ENCODE results near the gene SDHAF1.
"Not testable (repeated sequence)": the region's sequence is repeated elsewhere in the genome, so short reads cannot be mapped to it uniquely, and the experiment has no call there.

Gene SDHAF1

DNA sequence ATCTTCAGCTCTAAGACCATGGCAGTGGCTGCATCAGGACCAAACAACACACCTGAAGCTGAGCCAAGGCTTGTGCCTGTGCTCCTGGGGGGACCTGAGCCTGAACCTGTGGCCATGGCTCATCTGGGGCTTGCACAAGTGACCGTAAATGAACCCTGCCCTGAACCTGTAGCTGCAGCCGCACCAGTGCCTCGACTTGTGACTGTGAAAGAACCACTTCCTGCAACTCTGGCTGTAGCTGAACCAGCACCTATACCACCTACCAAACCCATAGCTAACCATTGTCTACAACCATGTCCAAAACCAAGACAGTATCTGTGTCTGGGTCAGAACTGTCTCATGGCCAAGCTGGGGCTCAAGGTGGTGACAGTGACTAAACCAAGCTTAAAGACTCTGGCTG is 28.2 kb upstream of the SDHAF1 start:
- Histone ChIP-seq H3K36me3 (ENCODE audit: control insufficient read depth, insufficient read depth, low read length) (no peaks in the 10 kb centered on the region), H3K4me1 (ENCODE audit: control insufficient read depth, insufficient read depth, low read length, poor library complexity, severe bottlenecking) (no peaks in the 10 kb centered on the region), H3K9me3 (ENCODE audit: control insufficient read depth, low read length) (no peaks in the 10 kb centered on the region), H3K27ac (ENCODE audit: low read depth, low read length, severe bottlenecking) (no peak overlapping the region), H3K4me3 (ENCODE audit: extremely low read depth, insufficient read depth, low read length, poor library complexity, severe bottlenecking) (no peak overlapping the region)
- WGBS, 2 experiments (ENCODE audit: insufficient coverage in 2 of 2), result 83 to 86% methylated on average over 3 of the region's 3 CpGs

DNA sequence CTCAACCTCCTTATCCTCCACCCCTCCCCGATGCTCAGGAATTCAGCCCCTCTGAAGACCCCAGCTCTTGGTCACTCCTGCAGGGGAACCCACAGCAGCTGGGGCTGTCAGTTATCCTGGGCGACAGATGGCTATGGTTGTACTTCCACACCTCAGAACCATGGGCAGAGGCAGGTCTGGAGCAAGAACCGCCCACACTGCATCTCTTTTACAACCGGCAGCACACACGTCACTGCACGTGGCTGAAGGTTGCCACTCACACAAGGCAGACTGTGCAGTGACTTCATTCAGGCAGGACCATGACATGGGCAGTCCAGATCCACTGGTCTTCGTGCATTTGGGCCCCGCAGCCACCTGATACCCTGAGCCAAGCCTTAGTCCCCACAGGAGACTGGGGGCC is 21.5 kb upstream of the SDHAF1 start:
- Histone ChIP-seq H3K4me3 (ENCODE audit: extremely low read depth, insufficient read depth, low read length, poor library complexity, severe bottlenecking) (no peak overlapping the region), H3K36me3 (ENCODE audit: control insufficient read depth, insufficient read depth, low read length) (no peaks in the 10 kb centered on the region), H3K27ac (ENCODE audit: low read depth, low read length, severe bottlenecking) (no peak overlapping the region), H3K9me3 (ENCODE audit: control insufficient read depth, low read length) (no peaks in the 10 kb centered on the region), H3K4me1 (ENCODE audit: control insufficient read depth, insufficient read depth, low read length, poor library complexity, severe bottlenecking) (no peaks in the 10 kb centered on the region)
- 50 to 51% methylated on average over 8 of the region's 8 CpGs for WGBS, 2 experiments (ENCODE audit: insufficient coverage in 2 of 2)

DNA sequence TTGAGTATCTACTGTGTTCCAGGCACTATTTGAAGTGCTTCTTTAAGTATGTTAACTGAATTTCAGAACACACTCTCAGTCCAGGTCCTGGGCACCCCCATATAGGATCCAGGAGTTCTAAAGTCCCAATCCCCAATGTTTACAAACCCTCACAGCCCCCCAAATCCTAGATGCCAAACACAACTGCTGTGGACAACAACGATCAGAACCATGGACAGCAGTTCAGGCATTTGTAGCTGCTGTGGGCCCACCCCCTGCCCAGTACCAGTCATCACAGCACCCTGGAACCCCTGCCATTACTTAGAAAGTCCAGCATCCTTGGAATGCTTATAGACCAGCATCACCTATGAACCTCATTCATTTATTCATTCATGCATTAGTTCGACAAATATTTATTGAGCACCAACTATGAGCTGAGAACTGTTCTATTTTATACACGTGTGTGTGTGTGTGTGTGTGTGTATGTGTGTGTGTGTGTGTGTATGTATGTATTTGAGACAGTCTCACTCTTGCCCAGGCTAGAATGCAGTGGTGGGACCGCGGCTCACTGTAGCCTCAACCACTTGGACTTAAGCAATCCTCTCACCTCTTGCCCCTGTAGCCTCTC is 19.3 kb upstream of the SDHAF1 start:
- H3K4me3 ChIP-seq (ENCODE audit: extremely low read depth, insufficient read depth, low read length, poor library complexity, severe bottlenecking), result no peak overlapping the region
- 0 to 6% methylated on average over 1 of the region's 5 CpGs for WGBS, 2 experiments (ENCODE audit: insufficient coverage in 2 of 2)
- no peaks in the 10 kb centered on the region for H3K36me3 ChIP-seq (ENCODE audit: control insufficient read depth, insufficient read depth, low read length)
- H3K27ac ChIP-seq (ENCODE audit: low read depth, low read length, severe bottlenecking), result no peak overlapping the region
- H3K9me3 ChIP-seq (ENCODE audit: control insufficient read depth, low read length), result no peaks in the 10 kb centered on the region
- no peaks in the 10 kb centered on the region for H3K4me1 ChIP-seq (ENCODE audit: control insufficient read depth, insufficient read depth, low read length, poor library complexity, severe bottlenecking)

DNA sequence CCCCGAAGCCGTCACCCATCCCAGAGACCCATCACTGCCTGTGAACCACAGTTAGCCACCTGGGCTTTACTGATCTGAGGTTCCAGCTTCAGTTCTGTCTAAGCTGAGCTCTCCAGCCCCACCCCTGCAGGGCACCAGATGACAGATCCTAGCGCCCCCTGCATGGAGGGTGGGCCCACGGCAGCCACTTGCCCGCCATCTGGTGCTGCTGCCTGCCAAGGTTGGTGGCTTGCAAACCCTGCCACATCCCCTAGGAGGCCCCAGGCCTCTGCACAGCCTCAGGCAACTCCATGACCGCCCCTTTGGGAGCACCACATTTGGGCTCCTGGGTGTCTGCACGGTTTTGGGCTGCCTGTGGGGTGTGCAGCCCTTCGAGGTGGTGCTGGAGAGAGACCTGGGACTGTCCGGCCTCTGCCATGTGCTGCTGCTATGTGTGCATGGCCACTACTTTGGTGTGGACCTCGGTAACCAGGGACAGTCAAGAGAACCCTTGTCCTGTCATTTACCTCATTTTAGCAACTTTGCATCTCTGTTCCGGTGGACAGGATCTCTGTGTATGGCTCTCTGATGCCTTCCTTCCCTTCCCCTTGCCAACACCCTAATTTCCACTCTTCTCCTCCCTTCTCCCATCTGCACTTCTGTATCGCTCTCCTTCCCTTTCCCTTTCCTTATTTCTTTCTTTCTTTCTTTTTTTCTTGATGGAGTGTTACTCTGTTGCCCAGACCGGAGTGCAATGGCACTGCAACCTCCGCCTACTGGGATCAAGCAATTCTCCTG is 17.4 kb upstream of the SDHAF1 start:
- H3K27ac ChIP-seq (ENCODE audit: low read depth, low read length, severe bottlenecking), result no peak overlapping the region
- 57 to 66% methylated on average over 11 to 14 of the region's 14 CpGs for WGBS, 2 experiments (ENCODE audit: insufficient coverage in 2 of 2)
- no peaks in the 10 kb centered on the region for H3K4me1 ChIP-seq (ENCODE audit: control insufficient read depth, insufficient read depth, low read length, poor library complexity, severe bottlenecking)
- H3K9me3 ChIP-seq (ENCODE audit: control insufficient read depth, low read length), result no peaks in the 10 kb centered on the region
- H3K36me3 ChIP-seq (ENCODE audit: control insufficient read depth, insufficient read depth, low read length), result no peaks in the 10 kb centered on the region
- no peak overlapping the region for H3K4me3 ChIP-seq (ENCODE audit: extremely low read depth, insufficient read depth, low read length, poor library complexity, severe bottlenecking)

DNA sequence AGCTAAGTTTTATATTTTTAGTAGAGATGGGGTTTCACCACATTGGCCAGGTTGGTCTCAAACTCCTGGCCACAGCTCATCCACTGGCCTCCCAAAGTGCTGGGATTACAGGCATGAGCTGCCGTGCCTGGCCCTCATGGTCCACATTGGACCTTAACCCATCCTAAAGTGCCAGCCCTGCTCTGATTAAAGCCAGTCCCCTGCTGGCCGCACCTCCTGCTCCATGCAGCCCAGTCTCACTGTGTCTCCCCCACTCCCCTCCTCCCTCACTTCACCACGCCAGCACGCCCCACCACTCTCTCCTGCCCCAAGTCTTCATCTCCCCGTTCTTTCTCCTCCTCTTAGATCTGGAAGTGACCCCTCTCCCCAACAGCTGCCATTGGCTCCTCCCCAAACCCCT is 16.7 kb upstream of the SDHAF1 start:
- WGBS, 2 experiments (ENCODE audit: insufficient coverage in 2 of 2), result 65 to 75% methylated on average over 3 to 5 of the region's 5 CpGs
- no peak overlapping the region for H3K27ac ChIP-seq (ENCODE audit: low read depth, low read length, severe bottlenecking)
- no peaks in the 10 kb centered on the region for H3K4me1 ChIP-seq (ENCODE audit: control insufficient read depth, insufficient read depth, low read length, poor library complexity, severe bottlenecking)
- no peaks in the 10 kb centered on the region for H3K36me3 ChIP-seq (ENCODE audit: control insufficient read depth, insufficient read depth, low read length)
- H3K4me3 ChIP-seq (ENCODE audit: extremely low read depth, insufficient read depth, low read length, poor library complexity, severe bottlenecking), result no peak overlapping the region
- no peaks in the 10 kb centered on the region for H3K9me3 ChIP-seq (ENCODE audit: control insufficient read depth, low read length)

DNA sequence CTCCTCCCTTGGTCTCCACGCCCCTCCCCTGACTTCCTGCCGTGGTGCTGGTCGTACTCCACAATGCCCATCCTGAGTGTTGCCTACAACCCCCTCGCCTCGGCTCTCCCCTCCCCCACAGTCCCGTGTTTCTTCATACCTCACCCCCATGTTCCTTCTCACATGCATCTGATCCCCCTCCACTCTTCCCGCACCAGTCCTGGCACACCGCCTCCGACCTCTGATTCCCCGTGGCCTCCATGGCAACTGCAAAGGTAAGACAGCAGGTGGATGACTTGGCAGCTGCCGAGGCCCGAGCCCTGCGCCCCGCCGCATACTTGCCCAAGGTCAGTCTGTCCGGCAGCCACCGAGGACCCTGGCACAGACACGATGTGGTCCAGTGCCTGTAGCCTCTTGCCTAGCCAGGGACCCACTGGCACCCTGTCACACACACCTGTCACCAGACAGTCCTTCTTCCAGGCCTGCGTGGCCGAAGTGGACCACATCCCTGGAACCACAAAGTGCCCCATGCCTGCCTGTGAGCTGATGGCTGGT is 16.1 kb upstream of the SDHAF1 start:
- no peak overlapping the region for H3K4me3 ChIP-seq (ENCODE audit: extremely low read depth, insufficient read depth, low read length, poor library complexity, severe bottlenecking)
- H3K36me3 ChIP-seq (ENCODE audit: control insufficient read depth, insufficient read depth, low read length), result no peaks in the 10 kb centered on the region
- H3K27ac ChIP-seq (ENCODE audit: low read depth, low read length, severe bottlenecking), result no peak overlapping the region
- H3K9me3 ChIP-seq (ENCODE audit: control insufficient read depth, low read length), result no peaks in the 10 kb centered on the region
- 70 to 77% methylated on average over 17 to 20 of the region's 20 CpGs for WGBS, 2 experiments (ENCODE audit: insufficient coverage in 2 of 2)
- H3K4me1 ChIP-seq (ENCODE audit: control insufficient read depth, insufficient read depth, low read length, poor library complexity, severe bottlenecking), result no peaks in the 10 kb centered on the region

DNA sequence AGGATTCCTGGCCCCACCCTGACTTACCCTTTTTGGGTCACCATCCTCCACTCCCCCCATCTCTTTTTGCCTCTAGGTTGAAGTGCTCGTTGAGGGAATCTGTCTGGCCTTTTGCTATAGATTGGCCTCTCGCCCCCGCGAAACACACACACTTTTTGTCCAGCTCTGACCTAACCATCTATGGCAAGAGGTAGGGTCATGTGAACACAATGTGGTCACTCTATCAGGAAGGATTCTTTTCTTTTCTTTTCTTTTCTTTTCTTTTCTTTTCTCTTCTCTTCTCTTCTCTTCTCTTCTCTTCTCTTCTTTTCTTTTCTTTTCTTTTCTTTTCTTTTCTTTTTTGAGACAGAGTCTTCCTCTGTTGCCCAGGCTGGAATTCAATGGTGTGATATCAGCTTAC is 14.0 kb upstream of the SDHAF1 start:
- H3K27ac ChIP-seq (ENCODE audit: low read depth, low read length, severe bottlenecking); H3K4me3 ChIP-seq (ENCODE audit: extremely low read depth, insufficient read depth, low read length, poor library complexity, severe bottlenecking); H3K36me3 ChIP-seq (ENCODE audit: control insufficient read depth, insufficient read depth, low read length); H3K9me3 ChIP-seq (ENCODE audit: control insufficient read depth, low read length); H3K4me1 ChIP-seq (ENCODE audit: control insufficient read depth, insufficient read depth, low read length, poor library complexity, severe bottlenecking): not testable (repeated sequence)
- WGBS, 2 experiments (ENCODE audit: insufficient coverage in 2 of 2), result 80 to 86% methylated on average over 3 to 4 of the region's 4 CpGs

DNA sequence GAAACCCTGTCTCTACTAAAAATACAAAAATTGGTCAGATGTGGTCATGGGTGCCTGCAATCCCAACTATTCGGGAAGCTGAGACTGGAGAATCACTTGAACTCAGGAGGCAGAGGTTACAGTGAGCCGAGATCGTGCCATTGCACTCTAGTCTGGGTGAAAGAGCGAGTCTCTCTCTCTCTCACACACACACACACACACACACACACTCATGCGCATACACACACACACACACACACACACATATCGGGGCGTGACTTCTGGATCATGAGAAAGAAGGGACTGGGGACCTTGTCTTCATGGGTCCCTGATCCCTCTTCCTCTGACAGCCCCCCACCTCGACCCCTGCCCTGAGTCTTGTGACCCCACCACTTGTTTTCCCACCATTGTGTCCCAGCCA is 11.8 kb upstream of the SDHAF1 start:
- no peak overlapping the region for H3K4me3 ChIP-seq (ENCODE audit: extremely low read depth, insufficient read depth, low read length, poor library complexity, severe bottlenecking)
- 62 to 69% methylated on average over 4 to 5 of the region's 8 CpGs for WGBS, 2 experiments (ENCODE audit: insufficient coverage in 2 of 2)
- no peaks in the 10 kb centered on the region for H3K4me1 ChIP-seq (ENCODE audit: control insufficient read depth, insufficient read depth, low read length, poor library complexity, severe bottlenecking)
- no peaks in the 10 kb centered on the region for H3K9me3 ChIP-seq (ENCODE audit: control insufficient read depth, low read length)
- H3K36me3 ChIP-seq (ENCODE audit: control insufficient read depth, insufficient read depth, low read length), result no peaks in the 10 kb centered on the region
- no peak overlapping the region for H3K27ac ChIP-seq (ENCODE audit: low read depth, low read length, severe bottlenecking)

DNA sequence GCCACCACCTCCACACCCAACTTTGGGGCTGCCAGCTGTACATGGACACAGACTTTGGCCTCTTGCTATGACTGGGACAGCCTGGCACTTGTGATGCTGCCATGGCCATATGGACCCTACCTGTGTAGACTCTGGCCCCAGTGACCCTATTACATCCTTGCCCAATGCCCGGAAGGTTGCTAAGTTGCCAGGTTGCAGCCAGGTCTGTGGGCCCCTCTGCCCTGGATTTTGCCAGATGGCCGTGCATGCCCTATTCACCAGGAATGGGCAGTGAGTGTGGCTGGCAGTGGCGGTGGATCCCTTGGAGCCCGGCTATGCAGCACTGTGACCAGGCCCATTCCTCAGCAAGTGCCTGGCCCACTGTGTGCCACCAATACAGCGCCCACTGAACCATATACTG is 8.9 kb upstream of the SDHAF1 start:
- Histone ChIP-seq H3K27ac (ENCODE audit: low read depth, low read length, severe bottlenecking) (no peak overlapping the region), H3K4me3 (ENCODE audit: extremely low read depth, insufficient read depth, low read length, poor library complexity, severe bottlenecking) (no peak overlapping the region), H3K36me3 (ENCODE audit: control insufficient read depth, insufficient read depth, low read length) (no peaks in the 10 kb centered on the region), H3K9me3 (ENCODE audit: control insufficient read depth, low read length) (no peaks in the 10 kb centered on the region), H3K4me1 (ENCODE audit: control insufficient read depth, insufficient read depth, low read length, poor library complexity, severe bottlenecking) (no peaks in the 10 kb centered on the region)
- 78 to 86% methylated on average over 5 of the region's 5 CpGs for WGBS, 2 experiments (ENCODE audit: insufficient coverage in 2 of 2)

DNA sequence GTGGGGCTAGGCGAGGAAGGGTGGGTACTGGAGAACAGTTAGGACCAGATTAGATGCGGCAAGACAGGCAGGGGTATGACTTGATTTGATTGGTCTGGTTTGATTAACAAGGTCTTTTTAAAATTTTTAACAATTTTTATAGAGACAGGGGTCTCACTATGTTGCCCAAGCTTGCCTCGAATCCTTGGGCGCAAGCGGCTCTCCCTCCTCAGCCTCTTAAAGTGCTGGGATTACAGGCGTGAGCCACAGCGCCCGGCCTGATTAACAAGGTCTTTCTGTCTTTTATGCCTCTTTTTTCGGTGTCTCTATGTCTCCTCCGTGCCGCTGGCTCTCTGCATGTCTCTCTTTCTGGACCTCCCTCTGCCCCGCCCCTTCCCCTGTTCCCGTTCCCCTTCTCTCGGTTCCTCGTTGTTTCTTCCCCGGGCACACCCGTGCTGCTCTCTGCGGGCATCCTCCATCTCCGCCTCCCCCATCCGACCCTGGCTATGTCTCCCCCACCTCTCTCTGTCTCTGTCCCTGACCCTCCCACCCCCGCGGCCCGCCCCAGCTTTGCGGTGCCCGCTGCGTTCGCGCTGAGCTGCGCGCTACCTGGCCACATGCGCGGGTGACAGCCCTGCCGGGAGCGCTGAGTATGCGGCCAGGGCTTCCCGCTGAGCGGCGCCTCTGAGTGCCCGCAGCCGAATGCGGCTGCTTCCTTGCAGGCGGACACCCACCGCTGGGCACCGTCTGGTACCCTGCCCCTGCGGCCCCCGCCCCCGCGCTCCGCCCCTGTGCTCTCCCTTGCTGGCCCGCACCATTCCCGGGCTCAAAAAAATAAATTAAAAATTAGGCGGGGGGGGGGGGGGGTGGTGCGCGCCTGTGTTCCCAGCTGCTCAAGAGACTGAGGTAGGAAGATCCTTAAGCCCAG is 8.1 kb upstream of the SDHAF1 start:
- Histone ChIP-seq H3K4me1 (ENCODE audit: control insufficient read depth, insufficient read depth, low read length, poor library complexity, severe bottlenecking) (no peaks in the 10 kb centered on the region), H3K27ac (ENCODE audit: low read depth, low read length, severe bottlenecking) (no peak overlapping the region), H3K4me3 (ENCODE audit: extremely low read depth, insufficient read depth, low read length, poor library complexity, severe bottlenecking) (peak overlapping the region; percentile 42), H3K36me3 (ENCODE audit: control insufficient read depth, insufficient read depth, low read length) (no peaks in the 10 kb centered on the region), H3K9me3 (ENCODE audit: control insufficient read depth, low read length) (no peaks in the 10 kb centered on the region)
- WGBS, 2 experiments (ENCODE audit: insufficient coverage in 2 of 2), result 10 to 15% methylated on average over 27 to 39 of the region's 54 CpGs
